ENCODE measurements around the gene BRD7. TPM values are rescaled to one million over a fixed set of nuclear protein-coding genes. Genes with fewer than 3 reads are reported as not detected.

The BRD7 gene
- polyA plus RNA-seq, 3 donors = 11.4 to 33.0 (median 21.2) TPM

- no peak overlapping the region for H3K9ac ChIP-seq (ENCODE audit: insufficient read depth, low read length, poor library complexity, severe bottlenecking)
- peaks cover 21 to 22% of the 10 kb centered on the region in 2 donors for H3K4me1 ChIP-seq (ENCODE audit: control insufficient read depth in 1 of 2, insufficient read depth in 2 of 2, low read length in 2 of 2)
- H3K27ac ChIP-seq (ENCODE audit: low read depth in 1 of 2, low read length in 2 of 2) = peak overlapping the region in 1 of 2 donors; percentile 62
- Mint-ChIP-seq H3K27ac (peak overlapping the region; percentile 73 to 84 (median 78)), H3K4me3 (no peak overlapping the region), H3K27me3 (ENCODE audit: low read depth in 3 of 3) (peaks cover 0 to 2% (median 1%) of the 10 kb centered on the region in 3 donors), H3K9me3 (no peaks in the 10 kb centered on the region), H3K36me3 (peaks cover 78 to 98% of the 10 kb centered on the region in 2 donors), H3K4me1 (peaks cover 29% of the 10 kb centered on the region)
- peaks cover 90 to 100% of the 10 kb centered on the region in 2 donors for H3K36me3 ChIP-seq (replicated peaks in 1 of 2; ENCODE audit: control insufficient read depth in 1 of 2, insufficient read depth in 2 of 2, low read length in 2 of 2)
- no peak overlapping the region for H2AFZ ChIP-seq (ENCODE audit: insufficient read depth, low read depth, low read length, poor library complexity, severe bottlenecking)
- peaks cover 32% of the 10 kb centered on the region for H3K79me2 ChIP-seq (ENCODE audit: insufficient read depth, low read length)
- intact Hi-C loops (cut with micrococcal nuclease) = no loop called here
- no peak overlapping the region for H3K4me3 ChIP-seq (replicated peaks in 1 of 3; ENCODE audit: low read depth in 2 of 3, low read length in 3 of 3)
- no peak overlapping the region for H3K4me2 ChIP-seq (replicated peaks; ENCODE audit: extremely low read depth, low read length, poor library complexity, severe bottlenecking)
- 90% methylated on average over 10 of the region's 18 CpGs for WGBS (ENCODE audit: insufficient coverage)
- no peaks in the 10 kb centered on the region for H3K9me3 ChIP-seq (replicated peaks in 1 of 2; ENCODE audit: control insufficient read depth in 1 of 2, insufficient read depth in 1 of 2, low read length in 2 of 2)
- H3K27me3 ChIP-seq (ENCODE audit: control insufficient read depth in 2 of 2, insufficient read depth in 2 of 2, low read length in 2 of 2) = no peaks in the 10 kb centered on the region
- TF ChIP-seq CTCF (IDR thresholded peaks at IDR 0.05) = no peak
- H4K20me1 ChIP-seq (ENCODE audit: insufficient read depth, low read length) = peaks cover 100% of the 10 kb centered on the region
- DNase-seq = no peak
These were observed 58.3 kb downstream of the BRD7 start for GRCh38 chr16:50310308-50311133.

- peak overlapping the region; percentile 17 to 62 for H3K27ac ChIP-seq (ENCODE audit: low read depth in 1 of 2, low read length in 2 of 2)
These were observed 59.1 kb downstream of the BRD7 start for GRCh38 chr16:50309527-50310307.

More at GRCh38 chr16:50309527-50310307, 59.1 kb downstream of the BRD7 start:
- peak overlapping the region; percentile 74 to 84 (median 78) for H3K27ac Mint-ChIP-seq
- no peak overlapping the region for H2AFZ ChIP-seq (ENCODE audit: insufficient read depth, low read depth, low read length, poor library complexity, severe bottlenecking)
- peaks cover 75 to 98% of the 10 kb centered on the region in 2 donors for H3K36me3 Mint-ChIP-seq
- H3K9ac ChIP-seq (ENCODE audit: insufficient read depth, low read length, poor library complexity, severe bottlenecking) = no peak overlapping the region
- H3K4me2 ChIP-seq (replicated peaks; ENCODE audit: extremely low read depth, low read length, poor library complexity, severe bottlenecking) = no peak overlapping the region
- 80% methylated on average over 15 of the region's 15 CpGs for WGBS (ENCODE audit: insufficient coverage)
- H3K79me2 ChIP-seq (ENCODE audit: insufficient read depth, low read length) = peaks cover 32% of the 10 kb centered on the region
- H3K27me3 Mint-ChIP-seq (ENCODE audit: low read depth in 3 of 3) = peaks cover 0 to 2% (median 1%) of the 10 kb centered on the region in 3 donors
- no peak overlapping the region for H3K4me3 ChIP-seq (replicated peaks in 1 of 3; ENCODE audit: low read depth in 2 of 3, low read length in 3 of 3)
- H3K36me3 ChIP-seq (replicated peaks in 1 of 2; ENCODE audit: control insufficient read depth in 1 of 2, insufficient read depth in 2 of 2, low read length in 2 of 2) = peaks cover 90 to 100% of the 10 kb centered on the region in 2 donors
- no peak overlapping the region for H3K4me3 Mint-ChIP-seq
- peaks cover 21 to 22% of the 10 kb centered on the region in 2 donors for H3K4me1 ChIP-seq (ENCODE audit: control insufficient read depth in 1 of 2, insufficient read depth in 2 of 2, low read length in 2 of 2)
- intact Hi-C loops (cut with micrococcal nuclease) = no loop called here
- H3K9me3 ChIP-seq (replicated peaks in 1 of 2; ENCODE audit: control insufficient read depth in 1 of 2, insufficient read depth in 1 of 2, low read length in 2 of 2) = no peaks in the 10 kb centered on the region
- peaks cover 28% of the 10 kb centered on the region for H3K4me1 Mint-ChIP-seq
- no peak for DNase-seq
- no peaks in the 10 kb centered on the region for H3K9me3 Mint-ChIP-seq
- peaks cover 100% of the 10 kb centered on the region for H4K20me1 ChIP-seq (ENCODE audit: insufficient read depth, low read length)
- TF ChIP-seq CTCF (IDR thresholded peaks at IDR 0.05) = no peak
- no peaks in the 10 kb centered on the region for H3K27me3 ChIP-seq (ENCODE audit: control insufficient read depth in 2 of 2, insufficient read depth in 2 of 2, low read length in 2 of 2)
